HG03280 (cell line): ENCODE results near the gene TNRC18.
A peak's percentile ranks its signal among the peaks of the same experiment; 100 is the strongest.
"Not testable (repeated sequence)": the region's sequence is repeated elsewhere in the genome, so short reads cannot be mapped to it uniquely, and the experiment has no call there.

Experiments
- ATAC-seq: cut with Tn5 transposase; IDR thresholded peaks from one replicate; pipeline ENCODE4 v1.9.1; 2021; ENCODE audit warnings: mild to moderate bottlenecking, moderate library complexity; ENCODE audit not compliant: unreplicated experiment

The TNRC18 gene

GRCh38 chr7:5380350-5381070 is 43.1 kb downstream of the TNRC18 start:
- ATAC-seq, result no peak

GRCh38 chr7:5379546-5379945 is 44.1 kb downstream of the TNRC18 start:
- no peak for ATAC-seq

- ATAC-seq, result no peak
These were observed 45.8 kb downstream of the TNRC18 start for GRCh38 chr7:5377816-5378215.

- ATAC-seq, result no peak
These were observed 46.4 kb downstream of the TNRC18 start for GRCh38 chr7:5377279-5377678.

- no peak for ATAC-seq
These were observed 47.7 kb downstream of the TNRC18 start for GRCh38 chr7:5375925-5376324.

GRCh38 chr7:5374464-5374863 is 49.2 kb downstream of the TNRC18 start:
- no peak for ATAC-seq

GRCh38 chr7:5373300-5373699 is 50.3 kb downstream of the TNRC18 start:
- no peak for ATAC-seq

- ATAC-seq, result no peak
These were observed 52.9 kb downstream of the TNRC18 start for GRCh38 chr7:5370454-5371353.

- no peak for ATAC-seq
These were observed 56.0 kb downstream of the TNRC18 start for GRCh38 chr7:5367661-5368060.

GRCh38 chr7:5365976-5366625 is 57.5 kb downstream of the TNRC18 start:
- peak; percentile 52 for ATAC-seq

GRCh38 chr7:5363729-5364128 is 59.9 kb downstream of the TNRC18 start:
- no peak for ATAC-seq

GRCh38 chr7:5362466-5362865 is 61.2 kb downstream of the TNRC18 start:
- ATAC-seq, result no peak

- no peak for ATAC-seq
These were observed 62.0 kb downstream of the TNRC18 start for GRCh38 chr7:5361446-5362127.

GRCh38 chr7:5360971-5361370 is 62.7 kb downstream of the TNRC18 start:
- ATAC-seq, result no peak

GRCh38 chr7:5360451-5360850 is 63.2 kb downstream of the TNRC18 start:
- ATAC-seq, result no peak

- not testable (repeated sequence) for ATAC-seq
These were observed 63.6 kb downstream of the TNRC18 start for GRCh38 chr7:5360021-5360420.

GRCh38 chr7:5359344-5359743 is 64.3 kb downstream of the TNRC18 start:
- ATAC-seq, result no peak

- no peak for ATAC-seq
These were observed 65.7 kb downstream of the TNRC18 start for GRCh38 chr7:5357951-5358350.

GRCh38 chr7:5356751-5357119 is 66.9 kb downstream of the TNRC18 start:
- no peak for ATAC-seq

- ATAC-seq, result no peak
These were observed 69.0 kb downstream of the TNRC18 start for GRCh38 chr7:5354460-5355232.
